IMR-90 (cell line): ENCODE results near the gene PLD6. TPM values are rescaled to one million over a fixed set of nuclear protein-coding genes. Genes with fewer than 3 reads are reported as not detected.

Experiments
- ATAC-seq: fragments of 200-7000 bp; cut with Tn5 transposase; 2 replicates; pipeline ENCODE4 v1.9.1; 2020; ENCODE audit warnings: low read depth, mild to moderate bottlenecking, moderate library complexity
- BruUV-seq: library from RNA; stranded (reverse); fragments of 400-500 nt; replicated peaks from 2 replicates; lab custom pipeline; 2021; lab: Mats Ljungman, UMichigan
- CTCF ChIA-PET: fragments of 300-600 bp; formaldehyde crosslinking; extraction: SDS; loops from one replicate; lab custom pipeline; 2021; ENCODE audit warnings: antibody characterized with exemption; lab: Yijun Ruan, JAX
- POLR2A ChIA-PET: fragments of 300-600 bp; sonication (Branson Sonifier 250); formaldehyde crosslinking; loops from one replicate; lab custom pipeline; 2022; ENCODE audit warnings: antibody characterized with exemption; ENCODE audit not compliant: unreplicated experiment; lab: Charles Lee
- DNase-seq: peaks from one replicate; pipeline ENCODE4 v3.0.0; 2013
- H2AFZ ChIP-seq: replicated peaks from 2 replicates; pipeline ENCODE3; 2013; ENCODE audit warnings: low read length, mild to moderate bottlenecking; ENCODE audit not compliant: poor library complexity
- H2AK5ac ChIP-seq: 2 replicates; pipeline ENCODE4 v1.6.1; 2013; ENCODE audit warnings: low read depth, low read length, inconsistent platforms
- H2AK9ac ChIP-seq: replicated peaks from 2 replicates; pipeline ENCODE3; 2013; ENCODE audit warnings: mild to moderate bottlenecking, low read depth, low read length, moderate library complexity; ENCODE audit not compliant: poor library complexity
- H2BK120ac ChIP-seq: 2 replicates; pipeline ENCODE4 v1.6.1; 2013; ENCODE audit warnings: low read depth, low read length, inconsistent platforms
- H2BK15ac ChIP-seq: 3 replicates; pipeline ENCODE4 v1.6.1; 2013; ENCODE audit warnings: low read depth, low read length, inconsistent platforms
- H2BK20ac ChIP-seq: 2 replicates; pipeline ENCODE4 v1.6.1; 2013; ENCODE audit warnings: low read depth, mild to moderate bottlenecking, inconsistent platforms, low read length, moderate library complexity
- H2BK5ac ChIP-seq: 2 replicates; pipeline ENCODE4 v1.6.1; 2013; ENCODE audit warnings: mild to moderate bottlenecking, low read depth, low read length, inconsistent platforms; ENCODE audit not compliant: poor library complexity, severe bottlenecking
- H3K14ac ChIP-seq: replicated peaks from 2 replicates; pipeline ENCODE4 v1.6.1; 2013; ENCODE audit warnings: low read depth, low read length, inconsistent platforms
- H3K18ac ChIP-seq: 2 replicates; pipeline ENCODE4 v1.6.1; 2013; ENCODE audit warnings: low read depth, low read length, control low read depth
- H3K23ac ChIP-seq: 2 replicates; pipeline ENCODE4 v1.6.1; 2013; ENCODE audit warnings: low read depth, low read length, inconsistent platforms
- H3K27ac ChIP-seq: 2 replicates; pipeline ENCODE4 v1.5.1; 2013; ENCODE audit warnings: mild to moderate bottlenecking, control low read depth, low read length; ENCODE audit not compliant: insufficient read depth
- H3K27me3 ChIP-seq: 2 replicates; pipeline ENCODE4 v1.6.1; 2013; ENCODE audit warnings: low read length; ENCODE audit not compliant: control insufficient read depth, insufficient read depth
- H3K36me3 ChIP-seq: 2 replicates; pipeline ENCODE4 v1.6.1; 2013; ENCODE audit warnings: low read length, mixed read lengths; ENCODE audit not compliant: control insufficient read depth, insufficient read depth
- H3K4ac ChIP-seq: 2 replicates; pipeline ENCODE4 v1.6.1; 2013; ENCODE audit warnings: low read depth, low read length, inconsistent platforms
- H3K4me1 ChIP-seq: 2 replicates; pipeline ENCODE4 v1.6.1; 2013; ENCODE audit warnings: low read length, mixed read lengths; ENCODE audit not compliant: control insufficient read depth, insufficient read depth
- H3K4me2 ChIP-seq: 2 replicates; pipeline ENCODE4 v1.6.1; 2013; ENCODE audit warnings: low read depth, mild to moderate bottlenecking, control low read depth, low read length, moderate library complexity
- H3K4me3 ChIP-seq: 2 replicates; pipeline ENCODE4 v1.5.1; 2013; ENCODE audit warnings: low read depth, mild to moderate bottlenecking, control low read depth, low read length, moderate library complexity; ENCODE audit not compliant: insufficient read depth
- H3K56ac ChIP-seq: 2 replicates; pipeline ENCODE4 v1.6.1; 2013; ENCODE audit warnings: low read length, inconsistent platforms; ENCODE audit not compliant: insufficient read depth; ENCODE audit errors: extremely low read depth
- H3K79me1 ChIP-seq, 2 experiments: 2 replicates each; pipeline ENCODE4 v1.6.1; 2013; ENCODE audit warnings: low read length in 2 of 2, inconsistent platforms in 1 of 2, low read depth in 1 of 2
- H3K9ac ChIP-seq: 2 replicates; pipeline ENCODE4 v1.6.1; 2013; ENCODE audit warnings: low read depth, low read length, control low read depth
- H3K9me1 ChIP-seq: 2 replicates; pipeline ENCODE4 v1.6.1; 2013; ENCODE audit warnings: low read length, inconsistent platforms; ENCODE audit not compliant: insufficient read depth
- H3K9me3 ChIP-seq: 2 replicates; pipeline ENCODE4 v1.6.1; 2013; ENCODE audit warnings: low read length; ENCODE audit not compliant: control insufficient read depth, insufficient read depth
- H4K20me1 ChIP-seq: 2 replicates; pipeline ENCODE4 v1.6.1; 2013; ENCODE audit warnings: low read length, inconsistent platforms; ENCODE audit not compliant: insufficient read depth
- H4K5ac ChIP-seq: 2 replicates; pipeline ENCODE4 v1.6.1; 2013; ENCODE audit warnings: mild to moderate bottlenecking, low read depth, low read length, control low read depth
- H4K8ac ChIP-seq, 2 experiments: 2 replicates each; pipeline ENCODE4 v1.6.1; 2013; ENCODE audit warnings: low read depth in 2 of 2, low read length in 2 of 2, control low read depth in 1 of 2, inconsistent platforms in 1 of 2
- H4K91ac ChIP-seq: 2 replicates; pipeline ENCODE4 v1.6.1; 2013; ENCODE audit warnings: low read depth, low read length, inconsistent platforms; ENCODE audit not compliant: insufficient read depth
- BHLHE40 ChIP-seq: fragments of 150-350 bp; IDR thresholded peaks from 2 replicates; pipeline ENCODE4 v1.6.1; 2016; ENCODE audit warnings: mild to moderate bottlenecking, low read depth, low read length
- CEBPB ChIP-seq: IDR thresholded peaks from 2 replicates; pipeline ENCODE4 v1.6.1; 2012; ENCODE audit warnings: low read depth, low read length, improper control_type of control experiment
- CHD1 ChIP-seq: IDR thresholded peaks from 2 replicates; pipeline ENCODE4 v1.6.1; 2012; ENCODE audit warnings: low read depth, low read length, improper control_type of control experiment
- FOS ChIP-seq: fragments of 150-350 bp; IDR thresholded peaks from 2 replicates; pipeline ENCODE4 v1.6.1; 2016; ENCODE audit warnings: low read depth, low read length
- MAFK ChIP-seq: IDR thresholded peaks from 2 replicates; pipeline ENCODE4 v1.6.1; 2012; ENCODE audit warnings: low read depth, low read length, improper control_type of control experiment
- MAZ ChIP-seq: IDR thresholded peaks from 2 replicates; pipeline ENCODE4 v1.6.1; 2012; ENCODE audit warnings: low read depth, mild to moderate bottlenecking, low read length, improper control_type of control experiment, moderate library complexity, borderline replicate concordance
- MXI1 ChIP-seq: IDR thresholded peaks from 2 replicates; pipeline ENCODE4 v1.6.1; 2012; ENCODE audit warnings: low read depth, mild to moderate bottlenecking, low read length, moderate library complexity, borderline replicate concordance
- NFE2L2 ChIP-seq: fragments of 150-350 bp; IDR thresholded peaks from 2 replicates; pipeline ENCODE4 v1.6.1; 2016; ENCODE audit warnings: low read depth, mild to moderate bottlenecking, low read length
- POLR2A ChIP-seq: IDR thresholded peaks from 2 replicates; pipeline ENCODE4 v1.6.1; 2012; ENCODE audit warnings: mild to moderate bottlenecking, low read depth, low read length
- RAD21 ChIP-seq: IDR thresholded peaks from 2 replicates; pipeline ENCODE4 v1.6.1; 2012; ENCODE audit warnings: low read length, improper control_type of control experiment
- RCOR1 ChIP-seq: IDR thresholded peaks from 2 replicates; pipeline ENCODE4 v1.6.1; 2012; ENCODE audit warnings: mild to moderate bottlenecking, low read length, improper control_type of control experiment; ENCODE audit not compliant: insufficient replicate concordance
- RFX5 ChIP-seq: IDR thresholded peaks from 2 replicates; pipeline ENCODE4 v1.8.0; 2012; ENCODE audit warnings: low read depth, mild to moderate bottlenecking, low read length, moderate library complexity
- SMC3 ChIP-seq: fragments of 150-350 bp; IDR thresholded peaks from 2 replicates; pipeline ENCODE4 v1.6.1; 2016; ENCODE audit warnings: low read depth, mild to moderate bottlenecking, antibody characterized with exemption, low read length, moderate library complexity
- WGBS, 2 experiments: methylation state at CpG; one replicate each; pipeline versions ENCODE4 v1.1.5 to v1.1.7; 2013; ENCODE audit warnings: missing lambda C conversion rate in 2 of 2; ENCODE audit not compliant: insufficient read length in 1 of 2; ENCODE audit errors: extremely low coverage in 2 of 2; 5-methylcytosine and 5-hydroxymethylcytosine counted together
- dilution Hi-C: fragments of 300-500 bp; cut with HindIII; formaldehyde crosslinking; loops from one replicate; pipeline ENCODE4 v1.14.3; 2018; ENCODE audit warnings: low sequenced_read_pairs; ENCODE audit not compliant: unreplicated experiment
- in situ Hi-C: fragments of 300-500 bp; cut with MboI; formaldehyde crosslinking; loops from 3 replicates; pipeline ENCODE4 v1.14.3; 2019; ENCODE audit warnings: low sequenced_read_pairs, inconsistent platforms, mixed read lengths
- intact Hi-C: fragments of 100-400 bp; cut with micrococcal nuclease; formaldehyde crosslinking; loops from 2 replicates; pipeline ENCODE4 v1.10.0; 2022
- polyA plus RNA-seq, 3 experiments: library from polyadenylated mRNA; depleted of rRNA; stranded (reverse); fragments of >200 nt; gene quantifications; 2 replicates each; pipeline ENCODE4 v1.2.3, GENCODE V29; 2012; ENCODE audit warnings: low replicate concordance in 1 of 3
- total RNA-seq: library from RNA; depleted of rRNA; stranded (reverse); fragments of >200 nt; gene quantifications from 2 replicates; pipeline ENCODE4 v1.2.3, GENCODE V29; 2012
- TF ChIP-seq, protein P1 (sequence below): fragments of 150-350 bp; IDR thresholded peaks from 2 replicates; pipeline ENCODE4 v1.6.1; 2016; ENCODE audit warnings: low read depth, mild to moderate bottlenecking, low read length, moderate library complexity, borderline replicate concordance
- TF ChIP-seq, protein P2 (sequence below): conservative IDR thresholded peaks from 2 replicates; pipeline ENCODE4 v1.5.1; 2012; ENCODE audit warnings: mild to moderate bottlenecking, low read depth, low read length, improper control_type of control experiment
- TF ChIP-seq, protein P3 (sequence below): fragments of 150-350 bp; IDR thresholded peaks from 2 replicates; pipeline ENCODE4 v1.6.1; 2017; ENCODE audit warnings: mild to moderate bottlenecking, antibody characterized with exemption, low read length, low read depth

Gene PLD6
- total and polyA plus RNA-seq, 2 of the 4 experiments (the other 2 are of a cell fraction), result 1.1 to 1.5 TPM

DNA sequence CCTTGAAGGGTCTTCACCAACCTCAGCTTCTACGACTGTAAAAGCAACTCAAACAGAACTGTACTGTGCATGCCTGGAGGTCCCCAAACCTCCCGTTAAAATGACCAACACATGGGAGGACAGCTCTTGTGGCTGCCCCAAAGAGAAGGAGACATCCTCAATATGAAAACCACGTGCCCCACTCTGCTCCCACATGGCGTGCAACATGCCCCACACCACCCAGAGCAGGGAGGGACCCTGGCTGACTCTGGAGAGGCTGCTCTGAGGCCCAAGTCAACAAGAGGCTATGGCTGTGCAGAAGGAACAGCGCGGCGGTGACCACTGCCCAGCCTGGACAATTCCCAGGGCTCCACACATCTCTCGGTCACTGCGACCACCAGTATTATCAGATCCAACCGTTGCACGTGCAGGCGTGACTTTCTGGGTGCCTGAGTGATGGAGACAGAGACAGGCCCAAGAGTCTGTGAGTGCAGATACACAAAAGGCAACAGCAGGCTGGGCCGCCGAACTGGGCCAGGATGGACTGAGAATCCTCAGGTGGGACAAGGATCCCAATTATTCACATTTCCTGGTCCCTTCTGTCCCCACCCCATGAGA is 1.4 kb downstream of the PLD6 start:
- H3K4me3 ChIP-seq, result no peak overlapping the region
- no peaks in the 10 kb centered on the region; the same call in 1 of the 2 replicates for H4K20me1 ChIP-seq
- ChIA-PET CTCF (no interaction called here), POLR2A (no interaction called here)
- no TSS peak for BruUV-seq
- H3K4me2 ChIP-seq, result peak overlapping the region; percentile 33; the same call in 1 of the 2 replicates
- in situ Hi-C loops, result no loop called here
- H3K27me3 ChIP-seq, result no peaks in the 10 kb centered on the region
- TF ChIP-seq RCOR1, result no peak
- TF ChIP-seq, protein P1, sequence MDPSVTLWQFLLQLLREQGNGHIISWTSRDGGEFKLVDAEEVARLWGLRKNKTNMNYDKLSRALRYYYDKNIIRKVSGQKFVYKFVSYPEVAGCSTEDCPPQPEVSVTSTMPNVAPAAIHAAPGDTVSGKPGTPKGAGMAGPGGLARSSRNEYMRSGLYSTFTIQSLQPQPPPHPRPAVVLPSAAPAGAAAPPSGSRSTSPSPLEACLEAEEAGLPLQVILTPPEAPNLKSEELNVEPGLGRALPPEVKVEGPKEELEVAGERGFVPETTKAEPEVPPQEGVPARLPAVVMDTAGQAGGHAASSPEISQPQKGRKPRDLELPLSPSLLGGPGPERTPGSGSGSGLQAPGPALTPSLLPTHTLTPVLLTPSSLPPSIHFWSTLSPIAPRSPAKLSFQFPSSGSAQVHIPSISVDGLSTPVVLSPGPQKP, result no peak
- no peak for TF ChIP-seq NFE2L2
- TF ChIP-seq, protein P2, sequence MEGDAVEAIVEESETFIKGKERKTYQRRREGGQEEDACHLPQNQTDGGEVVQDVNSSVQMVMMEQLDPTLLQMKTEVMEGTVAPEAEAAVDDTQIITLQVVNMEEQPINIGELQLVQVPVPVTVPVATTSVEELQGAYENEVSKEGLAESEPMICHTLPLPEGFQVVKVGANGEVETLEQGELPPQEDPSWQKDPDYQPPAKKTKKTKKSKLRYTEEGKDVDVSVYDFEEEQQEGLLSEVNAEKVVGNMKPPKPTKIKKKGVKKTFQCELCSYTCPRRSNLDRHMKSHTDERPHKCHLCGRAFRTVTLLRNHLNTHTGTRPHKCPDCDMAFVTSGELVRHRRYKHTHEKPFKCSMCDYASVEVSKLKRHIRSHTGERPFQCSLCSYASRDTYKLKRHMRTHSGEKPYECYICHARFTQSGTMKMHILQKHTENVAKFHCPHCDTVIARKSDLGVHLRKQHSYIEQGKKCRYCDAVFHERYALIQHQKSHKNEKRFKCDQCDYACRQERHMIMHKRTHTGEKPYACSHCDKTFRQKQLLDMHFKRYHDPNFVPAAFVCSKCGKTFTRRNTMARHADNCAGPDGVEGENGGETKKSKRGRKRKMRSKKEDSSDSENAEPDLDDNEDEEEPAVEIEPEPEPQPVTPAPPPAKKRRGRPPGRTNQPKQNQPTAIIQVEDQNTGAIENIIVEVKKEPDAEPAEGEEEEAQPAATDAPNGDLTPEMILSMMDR, result no peak
- no peak for TF ChIP-seq MAZ
- no peak for TF ChIP-seq SMC3
- no peak for TF ChIP-seq MXI1
- no peak for TF ChIP-seq MAFK
- TF ChIP-seq RFX5, result no peak
- no peak for TF ChIP-seq FOS
- no peak for TF ChIP-seq POLR2A
- no peak for TF ChIP-seq RAD21
- TF ChIP-seq BHLHE40, result no peak
- no peak for TF ChIP-seq CEBPB
- TF ChIP-seq, protein P3, sequence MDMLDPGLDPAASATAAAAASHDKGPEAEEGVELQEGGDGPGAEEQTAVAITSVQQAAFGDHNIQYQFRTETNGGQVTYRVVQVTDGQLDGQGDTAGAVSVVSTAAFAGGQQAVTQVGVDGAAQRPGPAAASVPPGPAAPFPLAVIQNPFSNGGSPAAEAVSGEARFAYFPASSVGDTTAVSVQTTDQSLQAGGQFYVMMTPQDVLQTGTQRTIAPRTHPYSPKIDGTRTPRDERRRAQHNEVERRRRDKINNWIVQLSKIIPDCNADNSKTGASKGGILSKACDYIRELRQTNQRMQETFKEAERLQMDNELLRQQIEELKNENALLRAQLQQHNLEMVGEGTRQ, result no peak
- TF ChIP-seq CHD1, result no peak
- H3K9ac ChIP-seq, result no peak overlapping the region
- no peak for DNase-seq
- dilution Hi-C loops, result no loop called here
- no peak overlapping the region for H3K56ac ChIP-seq
- intact Hi-C loops, result no loop called here
- H4K5ac ChIP-seq, result no peak overlapping the region
- no peak overlapping the region for H2AFZ ChIP-seq
- H3K27ac ChIP-seq, result no peak overlapping the region
- H2BK20ac ChIP-seq, result no peak overlapping the region
- no peak for ATAC-seq
- H4K8ac ChIP-seq, result no peak overlapping the region
- H3K18ac ChIP-seq, result no peak overlapping the region
- H3K4ac ChIP-seq, result no peak overlapping the region
- H2AK5ac ChIP-seq, result 0 out of 2 replicates have a peak overlapping the region, but pooled peaks have one; percentile 12
- H3K9me3 ChIP-seq, result no peaks in the 10 kb centered on the region
- peaks cover 23% of the 10 kb centered on the region for H3K4me1 ChIP-seq
- H2BK5ac ChIP-seq, result no peak overlapping the region
- no peak overlapping the region for H2BK15ac ChIP-seq
- 0 out of 2 replicates have a peak overlapping the region, but pooled peaks have one; percentile 15 for H3K14ac ChIP-seq
- H3K79me1 ChIP-seq, result no peaks in the 10 kb centered on the region; a peak in 1 of 4 replicates
- no peak overlapping the region for H4K91ac ChIP-seq
- no peaks in the 10 kb centered on the region; the same call in 1 of the 2 replicates for H3K36me3 ChIP-seq
- peaks cover 8% of the 10 kb centered on the region; the same call in 1 of the 2 replicates for H3K9me1 ChIP-seq
- H3K23ac ChIP-seq, result peak overlapping the region; percentile 16; the same call in 1 of the 2 replicates
- WGBS, 2 experiments, result 76% methylated on average over 5 of the region's 14 CpGs; no CpG with 5 or more reads in 1 of the 2 experiments
- no peak overlapping the region for H2AK9ac ChIP-seq
- H2BK120ac ChIP-seq, result no peak overlapping the region
